Measurements from ENCODE around the gene VANGL2.
"Not testable (repeated sequence)": the region's sequence is repeated elsewhere in the genome, so short reads cannot be mapped to it uniquely, and the experiment has no call there.

Gene VANGL2

GRCh38 chr1:160370561-160371345 lies 29.6 kb upstream of the VANGL2 start:
- DNase-seq (ENCODE audit: low read depth in 2 of 2): no peak

GRCh38 chr1:160371346-160371631 lies 29.1 kb upstream of the VANGL2 start:
- no peak for DNase-seq (ENCODE audit: low read depth in 2 of 2)

DNA sequence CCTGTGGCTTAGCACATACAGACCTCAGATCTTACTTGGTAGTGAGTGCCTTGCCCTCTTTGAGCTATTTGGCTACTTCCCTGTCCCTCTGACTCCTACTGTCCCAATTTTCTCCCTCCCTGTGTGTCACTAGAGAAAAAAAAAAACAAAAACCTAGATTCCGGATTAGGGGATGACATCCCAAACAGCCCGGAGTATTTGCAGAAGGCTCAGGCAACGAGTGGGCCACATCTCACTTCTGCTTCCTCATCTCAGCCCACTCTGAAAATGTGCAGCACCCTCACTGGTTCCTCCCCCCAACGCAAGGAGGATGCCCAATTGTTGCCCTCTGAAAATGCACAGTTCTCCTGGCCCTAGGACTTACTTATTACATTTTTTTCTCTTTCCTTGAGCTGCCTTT lies 28.6 kb upstream of the VANGL2 start:
- DNase-seq (ENCODE audit: low read depth in 2 of 2): no peak

GRCh38 chr1:160373696-160374095 lies 26.7 kb upstream of the VANGL2 start:
- DNase-seq (ENCODE audit: low read depth in 2 of 2): no peak

DNA sequence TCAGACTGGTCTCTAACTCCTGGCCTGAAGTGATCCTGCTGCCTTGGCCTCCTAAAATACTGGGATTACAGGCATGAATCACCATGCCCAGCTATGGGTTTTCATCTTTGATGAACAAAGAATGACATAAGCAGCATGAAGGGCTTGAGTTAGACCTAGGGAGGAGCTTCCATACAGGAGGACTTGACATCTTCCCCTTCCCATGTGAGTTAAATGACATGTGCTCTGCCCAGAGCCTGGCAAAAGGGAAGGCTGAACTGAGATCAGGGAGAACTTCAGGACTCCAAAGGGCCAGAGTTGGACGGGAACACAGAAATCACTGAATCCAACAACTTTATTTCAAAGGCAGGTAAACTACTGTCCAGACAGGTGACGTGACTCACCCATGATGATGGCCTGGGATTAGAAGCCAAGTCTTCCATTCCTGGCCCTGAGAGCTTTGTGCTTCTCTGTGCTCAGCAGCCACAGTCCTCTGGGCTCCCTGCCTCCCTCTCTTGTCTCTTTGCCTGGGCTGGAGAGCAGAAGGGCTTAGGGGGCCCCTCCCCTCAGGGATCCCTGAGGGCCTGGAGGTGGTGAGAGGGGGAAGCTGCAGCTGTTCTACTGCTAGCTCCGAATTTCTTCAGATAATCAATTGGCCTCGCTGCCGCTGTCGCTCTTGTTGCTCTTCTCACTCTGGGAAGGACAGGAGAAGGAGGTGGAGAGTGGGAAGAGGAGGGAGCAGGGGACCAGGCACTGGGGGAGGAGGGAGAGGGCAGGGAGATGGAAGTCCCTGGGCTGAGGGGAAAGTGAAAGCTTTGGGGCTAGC lies 25.9 kb upstream of the VANGL2 start:
- DNase-seq (ENCODE audit: low read depth in 2 of 2): no peak

DNA sequence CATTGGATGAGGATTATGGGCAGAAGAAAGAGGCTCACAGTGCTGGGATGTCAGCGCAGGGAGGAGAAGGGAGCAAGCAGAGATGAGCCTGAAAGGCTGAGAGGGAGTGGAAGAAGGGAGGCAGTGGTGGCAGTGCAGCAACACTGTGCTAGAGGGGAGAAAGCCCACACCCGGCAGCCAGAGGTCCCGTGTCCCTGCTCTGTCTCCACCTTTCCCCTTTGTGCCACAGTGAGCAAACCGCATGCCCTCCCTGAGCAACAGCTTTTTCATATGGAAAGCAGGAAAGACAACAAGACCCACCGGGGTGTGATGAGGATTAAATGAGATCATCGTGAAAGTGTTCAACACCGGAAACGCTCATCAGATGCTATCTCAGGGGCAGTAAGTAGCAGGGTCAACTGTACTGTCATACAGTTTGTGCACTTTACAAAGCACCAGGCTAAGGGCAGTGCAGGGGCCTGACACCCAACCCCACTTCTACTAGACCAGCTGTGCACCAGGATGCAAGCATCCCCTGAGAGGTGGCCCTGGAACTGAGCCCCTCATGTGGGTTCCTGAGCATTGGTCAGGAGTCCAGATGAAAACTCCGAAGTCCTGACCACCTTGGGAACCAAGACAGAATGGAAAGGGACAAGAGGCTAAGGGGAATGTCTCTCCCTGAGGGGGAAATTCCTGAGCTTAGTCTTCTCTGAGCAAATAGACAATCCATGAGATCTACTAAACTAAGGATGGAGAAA lies 24.4 kb upstream of the VANGL2 start:
- no peak for DNase-seq (ENCODE audit: low read depth in 2 of 2)

DNA sequence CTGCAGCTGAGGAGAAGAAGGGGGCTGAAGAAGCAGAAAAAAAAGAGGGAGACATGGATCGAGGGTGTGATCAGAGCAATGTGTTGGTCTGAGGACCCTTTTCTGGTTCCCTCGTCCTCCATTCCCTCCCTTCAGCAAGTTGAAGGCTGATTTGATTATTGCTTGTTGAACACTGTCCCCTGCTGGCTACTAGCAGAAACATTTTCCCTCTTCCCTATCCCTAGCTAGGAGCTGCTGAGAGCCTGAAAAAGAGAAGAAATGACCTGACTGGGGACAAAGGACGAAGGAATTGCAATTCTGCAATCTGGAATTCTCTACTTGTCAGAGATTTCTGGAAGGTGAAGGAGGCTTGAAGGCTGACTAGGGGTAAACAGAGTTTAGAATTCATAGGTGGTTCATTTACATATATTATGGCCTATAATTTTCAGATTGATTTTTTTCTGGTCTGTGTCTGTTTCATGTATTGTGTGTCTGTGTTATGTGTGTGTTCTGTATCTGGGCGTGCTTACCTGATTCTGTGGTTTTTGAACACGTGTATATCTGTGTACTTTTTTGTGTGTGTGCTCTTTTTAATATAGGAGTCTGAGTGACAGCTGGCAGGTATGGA lies 23.7 kb upstream of the VANGL2 start:
- no peak for DNase-seq (ENCODE audit: low read depth in 2 of 2)

- DNase-seq (ENCODE audit: low read depth in 2 of 2): no peak
These were observed 22.7 kb upstream of the VANGL2 start for GRCh38 chr1:160377585-160378206.

- not testable (repeated sequence) for DNase-seq (ENCODE audit: low read depth in 2 of 2)
These were observed 15.6 kb upstream of the VANGL2 start for GRCh38 chr1:160384812-160385211.

- DNase-seq (ENCODE audit: low read depth in 2 of 2): not testable (repeated sequence)
These were observed 12.0 kb upstream of the VANGL2 start for GRCh38 chr1:160388406-160388805.

DNA sequence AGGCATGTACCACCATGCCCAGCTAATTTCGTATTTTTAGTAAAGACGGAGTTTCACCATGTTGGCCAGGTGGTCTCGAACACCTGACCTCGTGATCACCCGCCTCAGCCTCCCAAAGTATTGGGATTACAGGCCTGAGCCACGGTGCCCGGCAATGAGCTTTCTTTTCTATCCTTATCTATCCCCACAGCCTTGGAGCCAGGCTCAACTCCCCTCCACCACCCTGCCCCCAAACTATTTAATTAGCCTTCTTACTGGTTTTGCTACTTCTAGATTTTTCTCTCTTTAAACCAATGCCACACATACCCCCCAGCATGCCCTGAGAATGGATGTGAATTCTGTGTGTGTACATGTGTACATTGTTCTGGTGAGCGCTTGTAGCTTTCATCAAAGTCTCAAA lies 5.7 kb upstream of the VANGL2 start:
- DNase-seq (ENCODE audit: low read depth in 2 of 2): no peak

GRCh38 chr1:160397651-160398050 lies 2.7 kb upstream of the VANGL2 start:
- DNase-seq (ENCODE audit: low read depth in 2 of 2): no peak

GRCh38 chr1:160398823-160399222 lies 1.5 kb upstream of the VANGL2 start:
- no peak for DNase-seq (ENCODE audit: low read depth in 2 of 2)

DNA sequence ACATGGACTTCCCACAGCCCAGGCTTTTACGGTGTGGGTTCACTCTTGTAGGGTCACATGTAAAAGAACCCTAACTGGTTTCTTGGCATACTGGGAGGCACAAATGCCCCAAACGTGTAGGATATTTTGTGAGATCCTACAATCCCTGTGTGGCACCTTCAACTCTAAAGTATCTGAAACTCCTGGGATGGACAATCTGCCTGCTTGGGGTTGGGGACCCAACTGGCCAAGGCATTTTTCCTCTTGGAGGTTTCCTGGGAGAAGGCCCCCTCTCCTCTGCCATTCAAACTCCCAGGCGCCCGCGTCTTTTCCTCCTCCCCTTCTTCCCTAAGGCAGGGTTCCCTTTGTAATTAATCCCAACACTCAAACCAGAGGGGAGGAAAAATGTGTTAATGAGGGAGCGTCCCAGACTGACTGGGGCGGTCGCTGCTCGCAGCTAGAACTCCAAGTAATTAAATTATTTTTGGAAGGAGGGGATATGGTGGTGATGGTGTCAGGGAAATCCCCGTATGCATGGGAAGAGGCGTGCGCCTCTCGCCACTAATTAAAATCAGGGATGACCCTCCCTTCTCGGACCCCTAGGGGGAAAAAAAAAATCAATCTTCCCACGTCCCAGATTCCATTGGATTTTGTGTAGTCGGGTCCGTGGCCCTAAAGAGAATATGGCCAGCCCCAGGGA lies 681 bp upstream of the VANGL2 start:
- no peak for DNase-seq (ENCODE audit: low read depth in 2 of 2)

DNA sequence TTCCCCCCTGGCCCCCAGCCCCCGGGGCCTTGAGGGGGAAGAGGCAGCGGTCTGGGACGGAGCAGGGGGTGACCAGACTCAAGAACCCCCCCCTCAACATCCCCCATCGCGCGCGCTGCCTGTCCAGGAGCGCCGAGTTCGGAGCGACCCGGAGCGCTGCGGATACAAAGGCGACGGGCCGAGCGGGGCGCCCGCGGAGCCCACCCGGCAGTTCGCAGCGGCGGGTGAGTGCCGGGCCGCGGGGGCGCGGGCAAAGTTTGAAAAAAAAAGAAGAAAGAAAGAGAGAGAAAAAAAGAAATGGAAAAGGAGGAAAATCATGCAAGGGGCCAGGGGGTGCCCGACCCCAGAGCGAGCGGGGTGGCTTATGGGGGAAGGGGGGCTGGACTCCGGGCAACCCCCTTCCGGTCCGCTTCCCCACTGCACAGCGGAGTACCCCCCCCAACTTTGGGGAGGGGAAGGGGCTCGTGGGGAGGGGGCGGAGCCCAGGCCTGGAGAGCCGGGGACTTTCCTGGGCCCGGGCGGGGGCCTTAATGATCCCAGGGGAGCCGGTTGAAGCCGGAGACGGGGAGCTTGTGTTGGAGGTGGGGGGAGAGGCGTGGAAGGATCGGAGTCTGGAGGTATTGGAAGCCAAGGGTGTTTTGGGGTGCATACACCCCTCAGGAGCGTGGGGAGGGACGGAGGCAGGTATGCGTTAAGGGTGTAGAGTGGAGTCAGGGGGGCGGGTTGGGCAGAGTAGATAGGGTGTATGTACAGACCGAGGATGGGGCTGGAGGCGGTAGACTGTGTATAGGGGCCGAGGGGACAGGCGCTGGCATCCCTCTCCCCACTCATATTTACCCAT lies 502 bp downstream of the VANGL2 start:
- no peak for DNase-seq (ENCODE audit: low read depth in 2 of 2)

DNA sequence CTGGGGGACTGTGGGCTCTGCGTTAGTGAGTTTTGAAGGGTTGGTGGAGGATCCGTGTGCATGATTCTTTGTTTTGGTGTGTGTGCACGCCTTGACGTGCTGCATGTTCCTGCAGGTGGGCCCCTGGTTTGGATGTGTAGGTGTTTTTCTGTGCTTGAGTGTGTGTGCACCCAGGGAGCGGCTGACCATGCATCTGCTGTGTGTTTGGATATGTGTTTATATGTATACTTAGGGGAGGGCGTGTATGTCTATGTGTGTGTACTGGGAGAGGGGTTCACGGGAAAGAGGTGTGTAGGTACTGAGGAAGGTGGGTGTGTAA lies 1.1 kb downstream of the VANGL2 start:
- no peak for DNase-seq (ENCODE audit: low read depth in 2 of 2)

DNA sequence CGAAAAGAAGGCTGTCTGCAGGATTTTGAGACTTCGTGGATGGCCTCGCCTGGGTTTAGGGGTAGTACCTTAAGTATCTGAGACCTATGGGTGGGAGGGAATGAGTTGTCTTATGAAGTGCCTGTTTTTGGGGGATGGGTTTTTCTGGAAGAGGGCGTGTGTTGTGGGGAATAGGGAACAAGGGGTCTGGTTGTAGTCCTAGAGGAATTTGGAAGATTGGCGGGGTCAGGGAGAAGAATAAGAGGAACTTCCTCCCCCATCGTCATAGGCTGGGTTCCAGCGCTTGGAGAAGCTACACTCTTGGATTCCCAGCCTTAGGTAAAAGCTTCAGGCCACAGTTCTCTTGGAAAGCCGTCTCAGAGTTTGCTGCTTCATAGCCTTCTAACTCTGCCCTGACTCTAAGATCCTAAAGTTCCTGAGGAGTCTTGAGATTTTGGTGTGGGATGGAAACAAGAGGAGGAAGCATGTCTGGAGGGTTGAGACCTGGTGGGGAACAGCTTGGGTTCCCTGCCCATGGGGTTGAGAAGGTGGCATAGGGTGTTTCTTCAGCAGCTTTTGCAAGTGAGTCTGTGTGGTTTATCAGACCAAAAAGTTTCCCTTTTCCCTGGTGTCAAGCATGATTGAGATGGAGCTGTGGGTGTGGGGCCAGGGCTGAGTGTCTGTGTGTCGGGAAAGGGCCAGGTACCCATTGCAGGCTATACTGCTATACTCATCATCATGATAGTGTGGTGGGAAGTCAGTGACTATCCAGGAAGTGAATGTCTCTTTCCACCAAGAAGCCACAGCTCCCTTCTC lies 1.8 kb downstream of the VANGL2 start:
- DNase-seq (ENCODE audit: low read depth in 2 of 2): no peak

GRCh38 chr1:160403244-160403643 lies 2.9 kb downstream of the VANGL2 start:
- no peak for DNase-seq (ENCODE audit: low read depth in 2 of 2)

DNA sequence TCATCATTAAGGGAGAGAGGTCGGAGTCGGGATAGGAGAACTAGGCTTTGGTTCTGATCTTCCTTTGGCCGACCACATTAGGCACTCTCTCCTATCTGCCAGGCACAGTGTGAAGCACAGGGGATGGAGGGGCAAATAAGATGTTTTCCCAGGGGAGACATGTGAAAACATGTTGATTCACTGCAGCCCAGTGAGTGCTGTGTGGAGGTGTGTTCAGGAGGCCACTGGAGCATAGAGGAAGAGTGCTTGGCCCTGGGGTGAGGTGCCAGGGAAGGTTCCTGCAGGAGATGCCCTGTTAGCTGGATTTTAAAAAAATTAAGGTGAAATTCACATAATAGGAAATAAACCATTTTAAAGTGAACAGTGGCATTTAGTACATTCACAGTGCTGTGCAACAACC lies 3.7 kb downstream of the VANGL2 start:
- no peak for DNase-seq (ENCODE audit: low read depth in 2 of 2)

Data from stimulated activated CD8-positive, alpha-beta memory T cell treated with anti-CD3 and anti-CD28 coated beads, Interleukin-7, amount 100 ng/mL, for 4 hours (primary cell).